Jurkat, Clone E6-1 (cell line): ENCODE data around the gene MRPL21.
"Not testable (repeated sequence)": the region's sequence is repeated elsewhere in the genome, so short reads cannot be mapped to it uniquely, and the experiment has no call there.

Source experiments
- DNase-seq: peaks from one replicate; pipeline ENCODE4 v3.0.0-alpha.2; 2011; ENCODE audit warnings: low read depth, low spot score
- H3K4me3 ChIP-seq: 2 replicates; pipeline ENCODE4 v1.5.1; 2011; ENCODE audit warnings: mild to moderate bottlenecking, low read length, control low read depth, moderate library complexity

MRPL21 gene

GRCh38 chr11:68882391-68882790 lies 21.2 kb downstream of the MRPL21 start:
- no peak for DNase-seq
- no peak overlapping the region for H3K4me3 ChIP-seq

GRCh38 chr11:68881320-68881719 lies 22.3 kb downstream of the MRPL21 start:
- DNase-seq, result no peak
- no peak overlapping the region for H3K4me3 ChIP-seq

- DNase-seq, result no peak
- H3K4me3 ChIP-seq, result no peak overlapping the region
Observed at GRCh38 chr11:68880851-68881250, 22.8 kb downstream of the MRPL21 start.

GRCh38 chr11:68878022-68878421 lies 25.6 kb downstream of the MRPL21 start:
- DNase-seq, result no peak
- H3K4me3 ChIP-seq, result no peak overlapping the region

- no peak for DNase-seq
- H3K4me3 ChIP-seq, result no peak overlapping the region
Observed at GRCh38 chr11:68872216-68873003, 31.2 kb downstream of the MRPL21 start.

- no peak overlapping the region for H3K4me3 ChIP-seq
- no peak for DNase-seq
Observed at GRCh38 chr11:68870470-68870869, 33.2 kb downstream of the MRPL21 start.

GRCh38 chr11:68868221-68868835 lies 35.3 kb downstream of the MRPL21 start:
- no peak for DNase-seq

GRCh38 chr11:68867066-68867465 lies 36.6 kb downstream of the MRPL21 start:
- H3K4me3 ChIP-seq, result no peak overlapping the region
- DNase-seq, result no peak

More at GRCh38 chr11:68868221-68868835, 35.3 kb downstream of the MRPL21 start:
- no peak overlapping the region for H3K4me3 ChIP-seq

- no peak for DNase-seq
- H3K4me3 ChIP-seq, result no peak overlapping the region
Observed at GRCh38 chr11:68865241-68865640, 38.4 kb downstream of the MRPL21 start.

GRCh38 chr11:68863553-68864265 lies 39.9 kb downstream of the MRPL21 start:
- DNase-seq, result no peak
- H3K4me3 ChIP-seq, result no peak overlapping the region

- DNase-seq, result no peak
- H3K4me3 ChIP-seq, result no peak overlapping the region
Observed at GRCh38 chr11:68862421-68862820, 41.2 kb downstream of the MRPL21 start.

- no peak for DNase-seq
- no peak overlapping the region for H3K4me3 ChIP-seq
Observed at GRCh38 chr11:68859123-68859522, 44.5 kb downstream of the MRPL21 start.

- H3K4me3 ChIP-seq, result no peak overlapping the region
- DNase-seq, result no peak
Observed at GRCh38 chr11:68857037-68857586, 46.5 kb downstream of the MRPL21 start.

- not testable (repeated sequence) for DNase-seq, H3K4me3 ChIP-seq
Observed at GRCh38 chr11:68856425-68857030, 47.1 kb downstream of the MRPL21 start.

- H3K4me3 ChIP-seq, result no peak overlapping the region
- DNase-seq, result no peak
Observed at GRCh38 chr11:68855205-68855981, 48.2 kb downstream of the MRPL21 start.

GRCh38 chr11:68854273-68854958 lies 49.2 kb downstream of the MRPL21 start:
- no peak overlapping the region for H3K4me3 ChIP-seq
- no peak for DNase-seq

- H3K4me3 ChIP-seq, result no peak overlapping the region
- DNase-seq, result no peak
Observed at GRCh38 chr11:68852628-68853027, 51.0 kb downstream of the MRPL21 start.

- no peak for DNase-seq
- no peak overlapping the region for H3K4me3 ChIP-seq
Observed at GRCh38 chr11:68848429-68848828, 55.2 kb downstream of the MRPL21 start.
